Stimulated activated CD4-positive, alpha-beta T cell treated with anti-CD3 and anti-CD28 coated beads, Interleukin-1b, Interleukin-23, amount 100 ng/mL, for 1 hour (primary cell): ENCODE data around the gene IFRD2.
A peak's percentile ranks its signal among the peaks of the same experiment; 100 is the strongest.

Source experiments
- DNase-seq, 2 donors: peaks; one replicate each; pipeline ENCODE4 v3.0.0-alpha.2; 2020; ENCODE audit warnings: low read depth in 2 of 2

The IFRD2 gene

GRCh38 chr3:50292159-50293078 is at the start of gene IFRD2:
IFRD2 (minus strand) TSS chr3:50292429; CDS start chr3:50292274, 155 bp downstream.
- peak; percentile 77 to 85 for DNase-seq

GRCh38 chr3:50341537-50341936 is 49.3 kb upstream of the IFRD2 start:
- DNase-seq: no peak

GRCh38 chr3:50340448-50341329 is 48.5 kb upstream of the IFRD2 start, which contains the start of gene RASSF1:
RASSF1 (minus strand) TSS chr3:50340836; CDS start chr3:50340805, 31 bp downstream.
- no peak for DNase-seq

DNA sequence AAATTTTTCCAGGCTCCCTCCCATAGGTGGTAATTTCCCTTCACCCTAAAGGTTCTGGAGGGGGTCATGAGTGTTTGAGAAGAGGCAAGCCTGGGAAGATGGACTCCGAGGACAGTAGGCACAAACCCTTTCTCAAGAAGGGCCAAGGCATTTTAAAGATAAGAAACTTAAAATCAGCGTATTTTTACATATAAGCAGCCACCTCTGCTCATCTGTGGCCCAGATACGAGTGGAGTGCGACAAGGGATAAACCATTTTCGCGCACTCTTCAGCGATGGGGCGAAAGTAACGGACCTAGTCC is 47.9 kb upstream of the IFRD2 start:
- no peak for DNase-seq

DNA sequence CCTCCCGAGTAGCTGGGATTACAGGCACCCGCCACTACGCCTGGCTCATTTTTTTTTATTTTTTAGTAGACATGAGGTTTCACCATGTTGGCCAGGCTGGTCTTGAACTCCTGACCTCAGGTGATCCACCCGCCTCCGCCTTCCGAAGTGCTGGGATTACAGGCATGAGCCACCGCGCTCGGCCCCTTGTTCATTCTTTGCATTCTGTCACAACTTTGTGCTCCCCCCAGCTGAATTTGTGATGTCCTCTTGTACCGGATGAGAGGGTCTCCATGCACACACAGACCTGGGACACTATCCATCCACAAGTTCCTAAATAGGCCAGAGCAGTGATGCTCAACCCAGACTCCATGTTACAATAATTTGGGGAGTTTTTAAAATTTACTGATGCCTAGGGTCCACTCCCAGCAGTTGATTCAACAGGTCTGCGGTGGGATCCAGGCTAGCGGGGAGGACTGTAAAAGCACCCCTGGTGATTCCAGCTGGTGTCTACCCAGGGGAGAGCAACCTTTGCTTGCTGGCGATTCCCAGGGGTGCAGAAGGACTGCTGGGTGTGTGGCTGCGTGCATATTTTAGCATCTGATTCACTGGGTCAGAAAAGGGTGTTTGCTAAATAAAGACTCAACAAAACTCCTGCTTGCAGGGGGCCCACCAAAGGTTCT is 47.4 kb upstream of the IFRD2 start:
- no peak for DNase-seq

GRCh38 chr3:50338965-50339364 is 46.7 kb upstream of the IFRD2 start:
- no peak for DNase-seq

DNA sequence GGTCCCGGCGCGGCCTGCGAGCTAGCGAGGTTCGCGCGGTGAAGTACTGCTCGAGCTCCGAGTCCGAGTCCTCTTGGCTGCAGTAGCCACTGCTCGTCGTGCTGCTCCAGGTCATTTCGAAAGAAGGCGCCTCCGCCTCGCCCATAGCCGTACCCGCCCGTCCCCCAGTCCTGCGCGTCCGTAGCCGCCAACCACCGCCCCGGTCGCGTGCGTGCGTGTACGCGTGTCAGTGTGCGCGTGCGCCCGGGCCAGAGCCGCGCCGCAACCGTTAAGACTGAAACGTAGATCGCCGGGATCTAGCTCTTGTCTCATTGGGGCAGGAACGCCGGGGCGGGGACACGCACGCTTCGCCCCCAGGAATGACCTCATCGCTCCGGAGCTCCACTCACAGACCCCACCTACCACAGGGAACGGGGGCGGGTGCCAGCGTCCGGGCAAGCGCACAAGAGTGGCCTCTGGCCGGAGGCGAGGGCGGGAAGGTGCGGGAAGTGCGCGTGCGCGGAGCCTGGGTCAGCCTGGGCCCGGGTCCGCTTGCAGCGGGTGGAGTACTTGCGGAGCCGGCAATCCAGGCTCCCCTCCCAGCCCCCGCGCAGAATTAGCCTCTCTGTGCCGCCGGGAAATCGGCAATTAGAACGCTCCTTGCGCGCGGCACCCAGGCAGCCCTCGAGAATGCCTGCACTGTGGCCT is 45.1 kb upstream of the IFRD2 start:
- peak; percentile 76 to 84 for DNase-seq

DNA sequence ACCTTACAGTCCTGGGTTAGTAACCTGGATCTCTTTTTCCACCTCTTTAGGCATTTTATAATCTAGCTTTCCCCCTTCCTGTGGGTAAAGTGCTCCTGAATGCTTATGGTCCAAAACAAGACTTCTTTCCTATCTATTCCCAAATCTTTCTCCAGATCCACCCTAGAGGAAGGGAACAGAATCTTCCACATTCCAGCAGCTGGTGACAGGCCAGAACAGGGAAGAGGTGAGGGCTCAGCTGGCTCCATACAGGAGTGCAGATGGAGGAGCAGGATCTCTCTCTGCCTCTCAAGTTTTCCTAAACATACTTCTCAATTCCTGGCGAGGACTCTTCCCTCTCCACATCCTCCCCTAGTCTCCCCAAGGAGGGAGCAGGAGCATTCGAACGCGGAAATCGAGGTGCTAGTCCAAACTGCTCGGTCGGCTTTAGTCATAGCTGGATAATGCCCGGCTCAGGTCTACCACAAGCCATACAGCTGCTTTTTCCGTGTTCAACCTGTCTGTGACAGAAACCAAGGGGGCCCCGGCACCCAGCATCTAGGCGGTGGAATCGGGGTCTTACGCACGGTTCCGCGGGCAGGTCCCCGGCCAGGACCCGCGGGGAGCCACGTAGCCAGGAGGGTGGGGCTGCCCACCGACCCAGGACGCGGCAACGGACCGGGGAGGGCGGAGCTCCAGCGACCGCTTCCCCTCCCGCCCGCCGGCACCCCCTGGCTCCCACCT is 44.4 kb upstream of the IFRD2 start:
- DNase-seq: no peak

GRCh38 chr3:50334339-50335075 is 42.3 kb upstream of the IFRD2 start:
- no peak for DNase-seq

DNA sequence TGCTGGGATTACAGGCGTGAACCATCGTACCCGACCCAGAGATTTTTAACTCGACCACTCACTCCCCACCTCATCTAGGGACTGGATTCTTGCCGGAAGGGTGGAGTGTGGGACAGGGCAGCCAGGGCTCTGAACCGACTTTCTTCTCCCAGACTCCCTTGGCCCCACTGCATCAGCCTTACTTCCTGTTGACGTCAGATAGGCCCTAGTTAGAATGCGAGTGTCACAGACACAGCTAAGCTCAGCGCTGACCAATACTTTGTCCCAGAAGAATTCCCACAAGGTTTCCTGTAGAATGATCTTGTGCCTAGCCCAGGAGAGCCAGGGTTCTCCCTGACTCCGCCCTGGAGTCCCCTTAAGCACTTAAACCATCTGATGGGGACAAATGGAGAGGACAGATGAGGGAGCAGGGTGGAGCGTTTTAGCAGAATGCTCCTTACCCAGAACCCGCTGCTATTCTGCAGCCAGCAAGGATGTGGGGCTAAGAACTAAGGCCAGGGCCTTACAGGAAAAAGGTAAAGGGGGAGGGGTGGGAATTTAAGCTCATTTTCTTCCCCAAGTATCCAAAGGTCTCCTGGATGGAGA is 41.6 kb upstream of the IFRD2 start:
- no peak for DNase-seq

DNA sequence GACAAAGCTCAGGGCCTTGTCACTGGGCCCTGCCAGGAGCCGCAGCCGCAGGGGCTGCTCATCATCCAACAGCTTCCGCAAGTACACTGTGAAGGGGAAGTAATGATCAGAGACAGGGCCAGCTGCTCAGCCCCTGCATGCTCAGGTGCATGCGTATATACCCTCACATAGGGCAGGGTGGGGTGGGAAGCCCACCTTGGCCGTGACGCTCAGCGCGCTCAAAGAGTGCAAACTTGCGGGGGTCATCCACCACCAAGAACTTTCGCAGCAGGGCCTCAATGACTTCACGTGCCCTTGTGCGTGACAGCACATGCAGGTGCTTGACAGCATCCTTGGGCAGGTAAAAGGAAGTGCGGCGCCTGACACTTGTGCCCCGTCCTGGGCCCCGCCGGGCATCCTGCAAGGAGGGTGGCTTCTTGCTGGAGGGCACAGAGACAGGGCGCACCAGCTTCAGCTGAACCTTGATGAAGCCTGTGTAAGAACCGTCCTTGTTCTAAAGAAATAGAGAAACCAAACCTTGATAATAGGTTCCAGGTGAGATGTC is 39.2 kb upstream of the IFRD2 start:
- no peak for DNase-seq

- no peak for DNase-seq
Measured at GRCh38 chr3:50330330-50330729, 38.1 kb upstream of the IFRD2 start.

GRCh38 chr3:50327943-50328691 is 35.9 kb upstream of the IFRD2 start, which contains the start of gene TUSC2:
TUSC2 (minus strand) TSS chr3:50328223; CDS start chr3:50328099, 124 bp downstream.
- DNase-seq: peak; percentile 82 to 83

GRCh38 chr3:50327129-50327528 is 34.9 kb upstream of the IFRD2 start:
- no peak for DNase-seq

DNA sequence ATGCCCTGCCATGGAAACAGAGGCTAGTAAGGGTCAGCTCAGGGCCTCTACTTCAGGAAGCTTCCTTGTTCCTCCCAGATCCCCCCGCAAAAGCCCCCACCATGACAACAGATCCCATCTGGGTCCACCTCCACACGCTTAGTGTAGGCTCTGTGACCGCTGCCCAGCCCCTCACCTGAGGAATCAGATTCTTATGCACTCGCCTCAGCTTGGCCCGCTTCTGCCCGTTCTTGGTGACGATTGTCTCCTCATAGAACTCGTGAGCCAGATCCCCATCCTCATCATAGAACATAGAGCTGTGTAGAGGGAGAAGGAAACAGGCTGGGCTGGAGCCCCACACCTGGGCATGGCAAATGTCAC is 33.9 kb upstream of the IFRD2 start:
- no peak for DNase-seq

DNA sequence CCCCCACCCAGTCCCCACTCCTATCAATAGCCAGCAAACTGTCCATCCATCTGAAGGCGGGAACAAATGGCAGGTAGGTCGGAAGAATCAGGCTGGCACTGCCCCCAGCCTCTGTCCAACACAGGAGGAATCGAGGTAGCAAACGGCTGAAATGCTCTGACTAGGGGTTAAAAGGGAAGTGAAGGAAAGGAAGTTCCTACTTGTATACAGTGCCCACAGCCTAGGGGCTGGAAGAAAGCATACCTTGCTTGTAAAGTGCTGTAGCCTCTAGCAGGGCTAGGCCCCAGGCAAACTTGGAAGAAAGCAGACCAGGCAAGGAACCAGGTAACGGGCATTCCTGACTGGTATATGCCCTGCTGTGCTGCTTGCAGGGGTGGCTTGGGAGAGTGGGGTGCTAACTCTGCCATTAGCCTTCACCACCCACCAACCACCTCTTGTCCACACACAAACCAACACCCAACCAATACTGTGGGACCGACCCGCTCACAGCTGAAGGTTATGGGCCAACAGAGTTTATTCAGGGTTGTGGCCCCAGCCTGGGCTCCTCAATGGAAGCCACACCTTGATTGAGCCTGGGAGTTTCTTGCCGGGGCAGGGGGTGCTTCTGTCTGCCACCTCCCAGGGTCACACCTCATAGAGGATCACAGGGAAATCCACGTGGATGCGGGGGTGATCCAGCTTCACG is 33.4 kb upstream of the IFRD2 start:
- DNase-seq: no peak

- no peak for DNase-seq
Measured at GRCh38 chr3:50325113-50325480, 32.9 kb upstream of the IFRD2 start.
